Gastroesophageal sphincter (tissue), 4 donors: ENCODE measurements around the gene GPANK1. TPM values are rescaled to one million over a fixed set of nuclear protein-coding genes. Genes with fewer than 3 reads are reported as not detected.

Experiments used
- ATAC-seq: fragments of 150-250 bp; one replicate; pipeline ENCODE4 v1.9.1; 2016; ENCODE audit warnings: mild to moderate bottlenecking, moderate library complexity
- H3K27ac ChIP-seq, 4 donors: fragments of 200-600 bp; sonication (generic) in 3 of 4; 1 replicate in 3 of 4; 2 replicates in 1 of 4; pipeline ENCODE4 v1.5.1; 2016 to 2019
- H3K27me3 ChIP-seq: fragments of 200-600 bp; sonication (generic); one replicate; pipeline ENCODE4 v1.5.1; 2019
- H3K36me3 ChIP-seq, 2 donors: fragments of 200-600 bp; sonication (generic); one replicate each; pipeline ENCODE4 v1.5.1; 2019; ENCODE audit warnings: control low read depth in 1 of 2
- H3K4me1 ChIP-seq, 3 donors: fragments of 200-600 bp; sonication (generic); 1 replicate in 2 of 3; 2 replicates in 1 of 3; pipeline ENCODE4 v1.5.1; 2016 to 2019; ENCODE audit warnings: control low read depth in 2 of 3
- H3K4me3 ChIP-seq, 2 donors: fragments of 200-600 bp; sonication (generic); one replicate each; pipeline ENCODE4 v1.5.1; 2019; ENCODE audit warnings: mild to moderate bottlenecking in 1 of 2, moderate library complexity in 1 of 2
- H3K9me3 ChIP-seq, 3 donors: fragments of 200-600 bp; sonication (generic); one replicate each; pipeline ENCODE4 v1.5.1; 2017 to 2019; ENCODE audit warnings: control low read depth in 2 of 3
- CTCF ChIP-seq, 4 experiments: fragments of 200-600 bp in 2 of 4; fragments of 450-650 bp in 2 of 4; sonication (generic) in 1 of 4; IDR thresholded peaks; one replicate each; pipeline ENCODE4 v1.5.1; 2017 to 2019; ENCODE audit warnings: antibody characterized with exemption in 4 of 4, mild to moderate bottlenecking in 2 of 4, moderate library complexity in 2 of 4
- EP300 ChIP-seq: sonication (generic); formaldehyde crosslinking; IDR thresholded peaks from one replicate; pipeline ENCODE4 v1.6.1; 2017; ENCODE audit warnings: antibody characterized with exemption, mild to moderate bottlenecking
- POLR2A ChIP-seq, 2 donors: fragments of 450-650 bp; IDR thresholded peaks; one replicate each; pipeline ENCODE4 v1.6.1; 2017; ENCODE audit warnings: antibody characterized with exemption in 2 of 2, mild to moderate bottlenecking in 2 of 2, moderate library complexity in 1 of 2
- POLR2AphosphoS5 ChIP-seq: sonication (generic); formaldehyde crosslinking; IDR thresholded peaks from one replicate; pipeline ENCODE4 v1.6.1; 2017; ENCODE audit warnings: antibody characterized with exemption
- WGBS, 2 donors: methylation state at CpG; one replicate each; pipeline ENCODE4 v1.1.5; 2018; ENCODE audit warnings: low coverage in 1 of 2; 5-methylcytosine and 5-hydroxymethylcytosine counted together
- total RNA-seq, 4 donors: library from RNA; depleted of rRNA; stranded (reverse); fragments of >200 nt; gene quantifications; one replicate each; pipeline ENCODE4 v1.1.0, GENCODE V29; 2016

Gene GPANK1
- total RNA-seq, 4 donors from 2014 or later = 17.1 to 22.3 (median 17.9) TPM

- Histone ChIP-seq H3K4me1 (peaks cover 4 to 16% (median 9%) of the 10 kb centered on the region in 3 donors), H3K36me3 (no peaks in the 10 kb centered on the region), H3K27ac (no peak within 1 kb of the TSS), H3K27me3 (peaks cover 8% of the 10 kb centered on the region), H3K4me3 (no peak within 1 kb of the TSS), H3K9me3 (no peaks in the 10 kb centered on the region)
- 60 to 80% methylated on average over 1 to 3 of the region's 3 CpGs for WGBS, 2 donors
- TF ChIP-seq POLR2A (IDR thresholded peaks at IDR 0.05) = no peak
- ATAC-seq = no peak
Measured at GRCh38 chr6:31706599-31706998, 41.8 kb upstream of the GPANK1 start, which contains the start of gene LY6G6F. TSS of gene LY6G6F (plus strand) at chr6:31706866. CDS start at chr6:31706907, 41 bp downstream.

DNA sequence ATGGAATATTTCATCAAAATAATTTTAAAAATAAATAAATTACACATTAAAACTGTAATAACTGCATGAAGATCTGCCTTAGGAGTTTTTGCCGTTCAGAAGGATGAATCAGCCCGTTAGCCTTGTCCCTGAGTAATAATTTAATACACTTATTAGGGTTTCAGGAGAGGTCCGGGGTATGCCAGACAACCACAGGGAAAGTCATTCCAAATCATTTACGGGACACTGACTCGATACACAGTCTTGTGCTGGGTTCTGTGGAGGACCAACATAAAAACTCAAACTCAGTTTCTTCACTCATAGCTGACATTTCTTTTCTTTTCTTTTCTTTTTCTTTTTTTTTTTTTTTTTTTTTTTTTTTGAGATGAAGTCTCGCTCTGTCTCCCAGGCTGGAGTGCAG is 41.1 kb upstream of the GPANK1 start:
- Histone ChIP-seq H3K36me3 (no peaks in the 10 kb centered on the region), H3K9me3 (no peaks in the 10 kb centered on the region), H3K27ac (no peak overlapping the region), H3K4me1 (peaks cover 6 to 22% (median 16%) of the 10 kb centered on the region in 3 donors), H3K4me3 (no peak overlapping the region), H3K27me3 (peaks cover 8% of the 10 kb centered on the region)
- TF ChIP-seq EP300 (no peak), POLR2A (IDR thresholded peaks at IDR 0.05) (no peak), CTCF (IDR thresholded peaks at IDR 0.05) (no peak), POLR2AphosphoS5 (no peak)
- ATAC-seq = no peak
- 82 to 96% methylated on average over 3 to 5 of the region's 6 CpGs for WGBS, 2 donors

GRCh38 chr6:31702819-31703716 is 38.3 kb upstream of the GPANK1 start, which contains the start of gene ABHD16A:
TSS of gene ABHD16A (minus strand) at chr6:31703324. CDS start at chr6:31703281, 43 bp downstream.
- Histone ChIP-seq H3K4me3 (peak within 1 kb of the TSS; percentile 58 to 98), H3K36me3 (peaks cover 0 to 25% of the 10 kb centered on the region in 2 donors), H3K27me3 (no peaks in the 10 kb centered on the region), H3K27ac (peak within 1 kb of the TSS; percentile 87 to 97 (median 94)), H3K9me3 (no peaks in the 10 kb centered on the region), H3K4me1 (peaks cover 6 to 37% (median 19%) of the 10 kb centered on the region in 3 donors)
- WGBS, 2 donors = 2 to 3% methylated on average over 23 to 26 of the region's 54 CpGs
- ATAC-seq = peak; percentile 98
- TF ChIP-seq EP300 (no peak), CTCF (IDR thresholded peaks at IDR 0.05) (peak in 3 of 4 experiments; percentile 14 to 40 (median 31)), POLR2A (IDR thresholded peaks at IDR 0.05) (peak; percentile 93 to 97), POLR2AphosphoS5 (peak; percentile 97)

GRCh38 chr6:31702405-31702818 is 37.6 kb upstream of the GPANK1 start:
- no peaks in the 10 kb centered on the region for H3K27me3 ChIP-seq
- H3K9me3 ChIP-seq = no peaks in the 10 kb centered on the region
- peaks cover 0 to 30% of the 10 kb centered on the region in 2 donors for H3K36me3 ChIP-seq
- no peak for TF ChIP-seq POLR2AphosphoS5
- no peak for TF ChIP-seq CTCF (IDR thresholded peaks at IDR 0.05)
- no peak for TF ChIP-seq EP300
- TF ChIP-seq POLR2A (IDR thresholded peaks at IDR 0.05) = no peak
- peak overlapping the region; percentile 87 to 97 (median 94) for H3K27ac ChIP-seq
- peaks cover 6 to 37% (median 19%) of the 10 kb centered on the region in 3 donors for H3K4me1 ChIP-seq
- H3K4me3 ChIP-seq = peak overlapping the region; percentile 58 to 98
- no peak for ATAC-seq
- 1 to 3% methylated on average over 6 to 8 of the region's 10 CpGs for WGBS, 2 donors

DNA sequence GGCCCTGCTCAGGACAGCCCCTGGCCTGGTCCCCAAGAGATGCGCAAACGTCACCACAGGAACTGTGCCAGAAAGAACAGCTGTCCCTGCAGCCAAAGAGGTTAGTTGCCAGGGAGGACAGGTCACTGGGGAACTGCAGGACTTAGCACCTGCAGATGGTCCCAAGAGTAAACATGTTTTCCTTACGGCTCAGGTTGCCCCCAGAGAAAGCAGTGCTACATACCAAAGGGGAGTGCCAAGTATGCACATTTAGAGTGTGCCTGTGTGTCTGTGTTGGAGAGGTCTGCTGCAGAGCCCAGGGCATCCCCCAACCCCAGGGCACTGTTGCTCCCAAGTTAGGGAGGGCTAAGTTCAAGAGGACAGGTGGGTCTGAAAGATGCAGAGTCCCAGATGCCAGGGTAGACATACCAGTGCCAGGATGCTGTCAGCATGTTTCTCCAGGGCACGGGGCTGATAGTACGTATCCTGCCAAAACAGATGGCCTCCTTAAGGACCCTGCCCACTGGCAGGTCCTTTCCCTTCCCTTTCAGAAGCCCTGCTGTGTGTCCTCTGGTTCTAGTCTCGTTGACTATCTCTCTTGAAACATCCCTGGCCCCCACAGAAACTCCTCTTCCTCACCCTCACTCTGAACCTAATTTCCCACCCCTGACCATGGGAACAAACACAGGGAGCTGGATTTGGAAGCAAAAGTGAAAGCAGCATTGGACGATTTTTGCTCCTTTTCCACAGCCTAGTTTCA is 37.0 kb upstream of the GPANK1 start:
- H3K9me3 ChIP-seq = no peaks in the 10 kb centered on the region
- no peak for ATAC-seq
- H3K4me3 ChIP-seq = peak overlapping the region; percentile 58 to 98
- 5 to 11% methylated on average over 4 to 5 of the region's 7 CpGs for WGBS, 2 donors
- H3K27me3 ChIP-seq = no peaks in the 10 kb centered on the region
- TF ChIP-seq EP300 (no peak), POLR2A (IDR thresholded peaks at IDR 0.05) (no peak), POLR2AphosphoS5 (no peak), CTCF (IDR thresholded peaks at IDR 0.05) (no peak)
- H3K27ac ChIP-seq = peak overlapping the region; percentile 87 to 97 (median 94)
- H3K4me1 ChIP-seq = peaks cover 6 to 37% (median 19%) of the 10 kb centered on the region in 3 donors
- H3K36me3 ChIP-seq = peaks cover 0 to 36% of the 10 kb centered on the region in 2 donors
